ENCODE measurements around the gene PRSS48.

GRCh38 chr4:151340751-151341385 lies 63.9 kb downstream of the PRSS48 start:
- TF ChIP-seq GATA2 (IDR thresholded peaks at IDR 0.05; ENCODE audit: low read depth, low read length) (no peak), GATA3 (IDR thresholded peaks at IDR 0.05; ENCODE audit: low read depth, low read length) (no peak)
